GM12878 (cell line): ENCODE measurements around the gene DCTN2. TPM values are rescaled to one million over a fixed set of nuclear protein-coding genes. Genes with fewer than 3 reads are reported as not detected.
A peak's percentile ranks its signal among the peaks of the same experiment; 100 is the strongest.

Source experiments
- ATAC-seq: fragments of 200-7000 bp; cut with Tn5 transposase; 3 replicates; pipeline ENCODE4 v1.9.1; 2020; ENCODE audit warnings: mild to moderate bottlenecking, moderate library complexity
- BruUV-seq: library from RNA; stranded (reverse); fragments of 400-500 nt; replicated peaks from 2 replicates; lab custom pipeline; 2021; lab: Mats Ljungman, UMichigan
- CTCF ChIA-PET: fragments of 300-600 bp; sonication (Branson Sonifier 250); formaldehyde crosslinking; extraction: SDS; loops from one replicate; lab custom pipeline; 2021; ENCODE audit warnings: inconsistent platforms; lab: Yijun Ruan, JAX
- POLR2A ChIA-PET: fragments of 350-600 bp; formaldehyde crosslinking; extraction: SDS; loops from one replicate; lab custom pipeline; 2021; ENCODE audit warnings: inconsistent platforms; lab: Charles Lee
- RAD21 ChIA-PET: fragments of 300-600 bp; sonication (Branson Sonifier 250); formaldehyde crosslinking; loops from one replicate; lab custom pipeline; 2023; ENCODE audit warnings: antibody characterized with exemption; ENCODE audit not compliant: unreplicated experiment; lab: Charles Lee
- SMC1A ChIA-PET: fragments of 300-600 bp; sonication (Branson Sonifier 250); formaldehyde crosslinking; loops from one replicate; lab custom pipeline; 2023; ENCODE audit not compliant: unreplicated experiment, uncharacterized antibody; lab: Charles Lee
- DNase-seq: peaks from one replicate; pipeline ENCODE4 v3.0.0-alpha.2; 2011; ENCODE audit warnings: low read depth, low spot score
- FAIRE-seq: peaks from 3 replicates; lab custom pipeline; 2011; peaks lifted over from hg19 to GRCh38; lab: Jason Lieb, UNC
- H2AFZ ChIP-seq: 2 replicates; pipeline ENCODE4 v1.6.0; 2011; ENCODE audit warnings: low read depth, low read length, control low read depth; ENCODE audit not compliant: control insufficient read depth
- H3K27ac ChIP-seq: 2 replicates; pipeline ENCODE4 v1.5.1; 2011; ENCODE audit warnings: control low read depth; ENCODE audit not compliant: control insufficient read depth, insufficient read depth
- H3K27me3 ChIP-seq, 2 experiments: replicated peaks in 1 of 2; 2 replicates each; pipeline versions ENCODE4 v1.6.0 to v1.6.1; 2011; ENCODE audit warnings: low read length in 1 of 2; ENCODE audit not compliant: control insufficient read depth in 2 of 2, insufficient read depth in 2 of 2
- H3K36me3 ChIP-seq, 2 experiments: 2 replicates each; pipeline ENCODE4 v1.5.1; 2011; ENCODE audit warnings: low read length in 1 of 2; ENCODE audit not compliant: control insufficient read depth in 2 of 2, insufficient read depth in 2 of 2
- H3K4me1 ChIP-seq: 2 replicates; pipeline ENCODE4 v1.6.1; 2011; ENCODE audit warnings: mild to moderate bottlenecking, low read length, moderate library complexity, mixed read lengths; ENCODE audit not compliant: control insufficient read depth, insufficient read depth
- H3K4me2 ChIP-seq: 2 replicates; pipeline ENCODE4 v1.6.0; 2011; ENCODE audit warnings: control low read depth; ENCODE audit not compliant: control insufficient read depth, insufficient read depth
- H3K4me3 ChIP-seq: fragments of 200-600 bp; sonication (generic); 2 replicates; pipeline ENCODE4 v1.5.1; 2016
- H3K79me2 ChIP-seq: 2 replicates; pipeline ENCODE4 v1.6.0; 2011; ENCODE audit warnings: low read length; ENCODE audit not compliant: control insufficient read depth, insufficient read depth
- H3K9ac ChIP-seq: 2 replicates; pipeline ENCODE4 v1.8.0; 2011; ENCODE audit warnings: low read length, control low read depth, mixed read lengths; ENCODE audit not compliant: control insufficient read depth, insufficient read depth
- H3K9me3 ChIP-seq: replicated peaks from 3 replicates; pipeline ENCODE4 v1.5.1; 2011; ENCODE audit warnings: mild to moderate bottlenecking, low read length; ENCODE audit not compliant: control insufficient read depth, insufficient read depth
- H4K20me1 ChIP-seq: 2 replicates; pipeline ENCODE4 v1.6.0; 2011; ENCODE audit not compliant: control insufficient read depth, insufficient read depth
- WGBS: methylation state at CpG from one replicate; pipeline ENCODE4 v1.1.6; 2016; ENCODE audit warnings: low lambda C conversion rate; ENCODE audit not compliant: insufficient replicate concordance, insufficient coverage; ENCODE audit errors: missing lambda C conversion rate; 5-methylcytosine and 5-hydroxymethylcytosine counted together
- in situ Hi-C: fragments of 300-500 bp; cut with MboI; formaldehyde crosslinking; loops from 9 replicates; pipeline ENCODE4 v1.14.3; 2018; ENCODE audit warnings: mixed read lengths
- intact Hi-C: fragments of 100-400 bp; cut with micrococcal nuclease; formaldehyde crosslinking; loops from one replicate; pipeline ENCODE4 v1.14.2; 2022; ENCODE audit not compliant: unreplicated experiment
- polyA plus RNA-seq, 11 experiments: library from polyadenylated mRNA; depleted of rRNA in 4 of 11; unstranded in 6 of 11; stranded (reverse) in 5 of 11; fragments of >200 nt; fragmentation: Nextera tagmentation in 4 of 11; fragmentation: Illumina TruSeq in 1 of 11; extraction: Ambion mirVana in 4 of 11; extraction: Trizol in 1 of 11; gene quantifications; 1 replicate in 1 of 11; 2 replicates in 10 of 11; pipeline versions ENCODE4 v1.2.1 to v1.2.3, GENCODE V29; 2011 to 2016; ENCODE audit warnings: inconsistent platforms in 2 of 11, missing spikeins in 2 of 11, low read depth in 1 of 11
- total RNA-seq, 4 experiments: library from RNA; depleted of rRNA in 3 of 4; stranded (reverse); fragments of >200 nt in 3 of 4; fragmentation: Illumina TruSeq in 1 of 4; extraction: Trizol in 1 of 4; gene quantifications; 2 replicates each; pipeline versions ENCODE4 v1.2.1 to v1.2.3, GENCODE V29; 2013 to 2021
- TF ChIP-seq, protein P1 (sequence below): IDR thresholded peaks from 2 replicates; pipeline ENCODE4 v1.6.1; 2012; ENCODE audit warnings: low read length, inconsistent platforms
- TF ChIP-seq, protein P2 (sequence below): fragments of 450-650 bp; IDR thresholded peaks from 2 replicates; pipeline ENCODE4 v1.6.1; 2016; ENCODE audit warnings: mild to moderate bottlenecking

The DCTN2 gene
- total and polyA plus RNA-seq, 10 of the 15 experiments (the other 5 are each of a cell fraction or from before 2014, with no cell fraction given): 32.3 to 171 (median 100) TPM

DNA sequence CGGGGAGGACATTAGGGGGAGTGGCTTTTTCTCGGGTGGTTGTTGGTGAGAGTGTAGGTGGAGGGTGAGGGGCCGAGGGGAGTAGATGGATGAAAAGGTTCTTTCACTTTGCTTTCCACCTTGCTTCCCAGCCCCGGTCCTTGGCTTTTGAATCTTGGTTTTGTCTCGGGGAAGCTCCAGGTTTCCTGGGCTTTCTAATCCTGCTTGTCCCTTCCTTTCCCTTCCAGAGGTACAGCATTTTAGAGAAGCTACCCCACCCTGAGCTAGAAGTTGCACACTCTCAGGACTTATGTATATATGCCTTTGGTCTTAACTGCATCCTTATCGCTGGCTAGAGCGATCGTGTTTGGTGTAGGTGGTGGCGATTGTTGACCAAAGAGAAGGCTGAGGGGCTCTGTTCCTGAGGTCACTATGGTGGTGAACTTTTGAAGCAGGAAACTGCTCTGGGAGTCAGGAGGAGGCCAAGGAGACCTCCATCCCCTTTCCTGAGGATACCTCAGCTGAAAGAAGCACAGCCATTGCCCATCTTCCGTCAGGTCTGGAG, 44.9 kb upstream of the DCTN2 start:
- Histone ChIP-seq H4K20me1 (no peaks in the 10 kb centered on the region), H3K9ac (peak overlapping the region; percentile 67), H3K36me3 (no peaks in the 10 kb centered on the region), H3K4me3 (peak overlapping the region; percentile 98), H3K27me3 (no peaks in the 10 kb centered on the region), H2AFZ (peak overlapping the region; percentile 93; the same call in 1 of the 2 replicates), H3K79me2 (peaks cover 7% of the 10 kb centered on the region), H3K4me2 (peak overlapping the region; percentile 99), H3K4me1 (peaks cover 4% of the 10 kb centered on the region; the same call in 1 of the 2 replicates), H3K27ac (no peak overlapping the region), H3K9me3 (no peaks in the 10 kb centered on the region)
- 67% methylated on average over 10 of the region's 10 CpGs for WGBS
- intact Hi-C loops: loop anchor here (5.0 kb wide), 1 partner anchor 100 kb away; the partner anchor contains the start of gene OS9
- BruUV-seq: no TSS peak
- TF ChIP-seq, protein P1, sequence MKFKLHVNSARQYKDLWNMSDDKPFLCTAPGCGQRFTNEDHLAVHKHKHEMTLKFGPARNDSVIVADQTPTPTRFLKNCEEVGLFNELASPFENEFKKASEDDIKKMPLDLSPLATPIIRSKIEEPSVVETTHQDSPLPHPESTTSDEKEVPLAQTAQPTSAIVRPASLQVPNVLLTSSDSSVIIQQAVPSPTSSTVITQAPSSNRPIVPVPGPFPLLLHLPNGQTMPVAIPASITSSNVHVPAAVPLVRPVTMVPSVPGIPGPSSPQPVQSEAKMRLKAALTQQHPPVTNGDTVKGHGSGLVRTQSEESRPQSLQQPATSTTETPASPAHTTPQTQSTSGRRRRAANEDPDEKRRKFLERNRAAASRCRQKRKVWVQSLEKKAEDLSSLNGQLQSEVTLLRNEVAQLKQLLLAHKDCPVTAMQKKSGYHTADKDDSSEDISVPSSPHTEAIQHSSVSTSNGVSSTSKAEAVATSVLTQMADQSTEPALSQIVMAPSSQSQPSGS: no peak
- TF ChIP-seq, protein P2, sequence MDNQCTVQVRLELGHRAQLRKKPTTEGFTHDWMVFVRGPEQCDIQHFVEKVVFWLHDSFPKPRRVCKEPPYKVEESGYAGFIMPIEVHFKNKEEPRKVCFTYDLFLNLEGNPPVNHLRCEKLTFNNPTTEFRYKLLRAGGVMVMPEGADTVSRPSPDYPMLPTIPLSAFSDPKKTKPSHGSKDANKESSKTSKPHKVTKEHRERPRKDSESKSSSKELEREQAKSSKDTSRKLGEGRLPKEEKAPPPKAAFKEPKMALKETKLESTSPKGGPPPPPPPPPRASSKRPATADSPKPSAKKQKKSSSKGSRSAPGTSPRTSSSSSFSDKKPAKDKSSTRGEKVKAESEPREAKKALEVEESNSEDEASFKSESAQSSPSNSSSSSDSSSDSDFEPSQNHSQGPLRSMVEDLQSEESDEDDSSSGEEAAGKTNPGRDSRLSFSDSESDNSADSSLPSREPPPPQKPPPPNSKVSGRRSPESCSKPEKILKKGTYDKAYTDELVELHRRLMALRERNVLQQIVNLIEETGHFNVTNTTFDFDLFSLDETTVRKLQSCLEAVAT: peak; percentile 68; the same call in 1 of the 2 replicates
- FAIRE-seq (no peak), DNase-seq (no peak), ATAC-seq (no peak)
- ChIA-PET POLR2A (interaction anchor here (0.9 to 2.0 kb wide), 5 partner anchors 14 to 71 kb away, joined by 3 to 9 read pairs (median 4); partner anchors contain the start of genes ARHGEF25 and DDIT3), CTCF (interaction anchor here (0.6 to 5.1 kb wide), 8 partner anchors 9 to 189 kb away, joined by 3 to 52 read pairs (median 5); partner anchors contain the start of genes INHBE and OS9), RAD21 (interaction anchor here (2.3 kb wide), 1 partner anchor 23 kb away, joined by 8 read pairs; no protein-coding TSS in a partner anchor), SMC1A (interaction anchor here (0.6 to 2.8 kb wide), 7 partner anchors 9 to 181 kb away, joined by 3 to 15 read pairs (median 5); no protein-coding TSS in a partner anchor)
- in situ Hi-C loops: no loop called here
